HL-60 (cell line): ENCODE measurements around the gene TSC2.

Experiments used
- DNase-seq, 2 experiments: peaks; one replicate each; pipeline ENCODE4 v3.0.0-alpha.2; 2010 to 2020; ENCODE audit warnings: low read depth in 1 of 2, low spot score in 1 of 2
- H3K27ac ChIP-seq: fragments of 250-450 bp; sonication (Bioruptor Pico); replicated peaks from 2 replicates; pipeline ENCODE4 v1.5.1; 2020; ENCODE audit warnings: mild to moderate bottlenecking, moderate library complexity
- H3K27me3 ChIP-seq: fragments of 250-450 bp; sonication (Bioruptor Pico); 2 replicates; pipeline ENCODE4 v1.5.1; 2021; ENCODE audit warnings: mild to moderate bottlenecking, moderate library complexity; ENCODE audit not compliant: insufficient read depth, poor library complexity, severe bottlenecking
- H3K4me3 ChIP-seq: replicated peaks from 2 replicates; pipeline ENCODE4 v1.5.1; 2011; ENCODE audit warnings: mild to moderate bottlenecking, control low read depth, low read length; ENCODE audit not compliant: insufficient read depth
- CTCF ChIP-seq: IDR thresholded peaks from one replicate; pipeline ENCODE4 v1.5.1; 2011; ENCODE audit warnings: low read length, control low read depth, inconsistent platforms; ENCODE audit not compliant: insufficient read depth
- GABPA ChIP-seq: IDR thresholded peaks from 2 replicates; pipeline ENCODE4 v1.6.1; 2012; ENCODE audit warnings: low read depth
- POLR2AphosphoS5 ChIP-seq: IDR thresholded peaks from 2 replicates; pipeline ENCODE4 v1.6.1; 2012; ENCODE audit warnings: low read depth
- REST ChIP-seq: IDR thresholded peaks from 2 replicates; pipeline ENCODE4 v1.6.1; 2012; ENCODE audit warnings: low read depth; ENCODE audit not compliant: insufficient replicate concordance
- SPI1 ChIP-seq: IDR thresholded peaks from 2 replicates; pipeline ENCODE4 v1.6.1; 2012; ENCODE audit warnings: low read depth, mild to moderate bottlenecking, borderline replicate concordance

Gene TSC2

GRCh38 chr16:2054543-2055245 is 6.9 kb downstream of the TSC2 start:
- Histone ChIP-seq H3K27me3 (no peaks in the 10 kb centered on the region), H3K27ac (no peak overlapping the region), H3K4me3 (no peak overlapping the region)
- no peak for TF ChIP-seq POLR2AphosphoS5
- DNase-seq, result no peak

- no peaks in the 10 kb centered on the region for H3K27me3 ChIP-seq
- DNase-seq, result no peak
- TF ChIP-seq CTCF (no peak), POLR2AphosphoS5 (no peak), REST (no peak), SPI1 (no peak), GABPA (no peak)
- H3K4me3 ChIP-seq, result no peak overlapping the region
- H3K27ac ChIP-seq, result no peak overlapping the region
Measured at GRCh38 chr16:2056077-2056476, 8.3 kb downstream of the TSC2 start.

GRCh38 chr16:2056681-2057407 is 9.1 kb downstream of the TSC2 start:
- TF ChIP-seq GABPA, result no peak
- no peak overlapping the region for H3K27ac ChIP-seq
- H3K27me3 ChIP-seq, result no peaks in the 10 kb centered on the region
- H3K4me3 ChIP-seq, result no peak overlapping the region
- DNase-seq, result no peak

- Histone ChIP-seq H3K27ac (no peak overlapping the region), H3K4me3 (no peak overlapping the region), H3K27me3 (no peaks in the 10 kb centered on the region)
- TF ChIP-seq REST (no peak), SPI1 (no peak), CTCF (no peak), GABPA (no peak), POLR2AphosphoS5 (no peak)
- DNase-seq, result no peak
Measured at GRCh38 chr16:2057438-2057837, 9.7 kb downstream of the TSC2 start.

- H3K27me3 ChIP-seq, result no peaks in the 10 kb centered on the region
- no peak for DNase-seq
- no peak overlapping the region for H3K4me3 ChIP-seq
- no peak overlapping the region for H3K27ac ChIP-seq
- no peak for TF ChIP-seq CTCF
- TF ChIP-seq SPI1, result no peak
- TF ChIP-seq GABPA, result no peak
- no peak for TF ChIP-seq REST
- TF ChIP-seq POLR2AphosphoS5, result no peak
Measured at GRCh38 chr16:2058420-2058819, 10.6 kb downstream of the TSC2 start.
